Measurements from ENCODE around the gene WDFY4.

GRCh38 chr10:48784031-48784430, 99.4 kb downstream of the WDFY4 start:
- TF ChIP-seq CTCF (conservative IDR thresholded peaks at IDR 0.05) (no peak), ZFX (IDR thresholded peaks at IDR 0.05) (no peak)

Measured in C4-2B (cell line).